HG02623 (cell line): ENCODE results near the gene PTPN14.

ENCODE experiments used
- ATAC-seq: cut with Tn5 transposase; IDR thresholded peaks from one replicate; pipeline ENCODE4 v1.9.1; 2021; ENCODE audit warnings: moderate library complexity; ENCODE audit not compliant: unreplicated experiment

PTPN14 gene

DNA sequence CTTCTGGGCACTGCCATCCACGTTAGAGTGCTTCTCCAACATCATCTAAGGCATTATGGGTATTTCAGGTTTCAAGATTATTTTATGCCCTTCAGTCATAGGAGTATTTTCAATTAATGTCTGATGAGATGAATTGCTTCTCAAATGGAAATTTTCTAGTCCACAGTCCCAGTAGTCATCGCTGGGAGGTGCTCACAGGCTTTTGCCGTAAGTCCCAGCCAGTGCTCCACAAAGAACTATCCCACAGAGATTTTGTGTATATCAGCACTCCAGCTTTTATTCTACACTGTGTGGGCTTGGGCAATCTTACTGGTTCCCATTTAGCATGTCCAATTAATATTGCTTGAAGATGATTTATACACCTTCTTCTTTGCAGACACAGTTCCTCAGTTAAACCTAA lies 209.5 kb downstream of the PTPN14 start:
- no peak for ATAC-seq

DNA sequence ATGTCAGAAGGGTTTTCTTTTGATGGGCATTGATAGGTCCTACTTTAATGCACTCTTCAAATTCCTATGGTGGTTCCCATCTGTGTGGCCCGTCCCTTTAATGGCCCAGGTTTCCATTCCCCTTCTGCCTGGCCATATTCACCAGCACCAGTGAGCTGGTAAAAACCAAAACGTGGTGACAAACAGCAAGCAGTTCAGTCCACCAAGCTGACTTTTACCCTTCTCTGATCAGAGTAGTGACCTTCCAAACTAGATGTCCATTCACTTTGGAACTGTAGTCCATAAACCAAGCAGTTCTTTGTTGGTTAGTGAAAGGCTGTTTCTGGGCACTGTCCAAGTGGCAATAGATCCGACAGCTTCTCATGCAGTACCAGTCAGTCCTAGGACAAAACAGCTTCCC lies 209.9 kb downstream of the PTPN14 start:
- ATAC-seq, result no peak

- ATAC-seq, result no peak
Measured at GRCh38 chr1:214338212-214338611, 213.2 kb downstream of the PTPN14 start.

GRCh38 chr1:214337511-214337910 lies 213.9 kb downstream of the PTPN14 start:
- ATAC-seq, result no peak

- no peak for ATAC-seq
Measured at GRCh38 chr1:214337015-214337414, 214.4 kb downstream of the PTPN14 start.

DNA sequence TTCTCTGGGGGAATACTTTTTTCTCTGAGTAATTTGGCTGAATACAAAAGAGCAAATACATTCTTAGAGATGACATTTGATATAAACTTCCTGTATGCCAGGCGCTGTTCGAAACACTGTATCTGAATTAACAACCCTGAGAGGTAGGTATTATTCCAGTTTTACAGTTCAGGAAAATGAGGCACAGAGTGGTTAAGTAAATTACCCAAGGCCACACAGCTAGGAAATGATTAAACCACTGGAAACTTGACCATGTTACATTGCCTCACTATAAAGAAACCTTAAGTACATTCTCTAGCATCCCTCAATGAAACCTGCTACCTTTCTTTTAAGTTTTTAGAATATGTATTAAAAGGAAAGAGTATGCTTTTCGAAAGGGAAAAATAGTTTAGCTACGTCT lies 215.8 kb downstream of the PTPN14 start:
- ATAC-seq, result no peak

DNA sequence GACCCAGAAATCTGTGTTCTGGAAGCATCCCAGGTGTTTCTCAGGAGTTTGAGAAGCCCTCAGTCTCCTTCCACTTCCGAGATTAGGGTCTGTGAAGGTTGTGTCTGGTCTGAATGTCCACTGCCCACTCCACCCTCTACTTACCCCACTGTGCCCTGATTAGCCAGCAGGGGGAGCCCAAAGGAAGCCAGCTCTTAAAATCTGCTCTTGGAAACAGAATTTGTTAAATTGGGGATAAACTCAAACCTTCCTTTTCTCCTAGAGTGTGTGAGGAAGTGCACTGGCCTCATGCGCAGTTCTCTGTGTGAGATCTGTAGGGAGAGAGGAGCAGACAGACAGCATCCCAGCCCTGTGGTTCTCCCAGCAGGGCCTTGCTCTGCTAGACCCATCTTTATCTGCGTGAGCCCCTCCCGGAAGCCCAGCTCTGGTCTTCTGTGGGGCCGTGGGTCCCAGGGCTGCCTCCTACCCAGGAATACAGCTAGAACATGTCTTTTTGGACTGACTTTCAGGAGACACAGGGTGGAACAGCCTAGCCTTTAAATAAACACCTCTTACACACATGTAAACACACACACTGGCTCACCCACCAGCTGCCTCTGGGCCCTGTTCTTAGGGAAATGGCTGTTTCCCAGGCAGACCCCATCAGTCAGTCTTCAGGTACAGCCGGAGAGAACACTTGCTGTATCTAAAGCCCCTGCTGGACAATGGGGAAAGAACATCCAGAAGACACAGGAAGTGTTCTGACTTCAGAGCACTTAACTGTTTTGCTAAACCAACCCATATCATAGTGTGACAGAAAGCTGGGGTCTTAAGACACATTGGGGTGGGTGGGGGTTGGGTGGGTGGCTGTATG lies 218.2 kb downstream of the PTPN14 start:
- ATAC-seq, result no peak

DNA sequence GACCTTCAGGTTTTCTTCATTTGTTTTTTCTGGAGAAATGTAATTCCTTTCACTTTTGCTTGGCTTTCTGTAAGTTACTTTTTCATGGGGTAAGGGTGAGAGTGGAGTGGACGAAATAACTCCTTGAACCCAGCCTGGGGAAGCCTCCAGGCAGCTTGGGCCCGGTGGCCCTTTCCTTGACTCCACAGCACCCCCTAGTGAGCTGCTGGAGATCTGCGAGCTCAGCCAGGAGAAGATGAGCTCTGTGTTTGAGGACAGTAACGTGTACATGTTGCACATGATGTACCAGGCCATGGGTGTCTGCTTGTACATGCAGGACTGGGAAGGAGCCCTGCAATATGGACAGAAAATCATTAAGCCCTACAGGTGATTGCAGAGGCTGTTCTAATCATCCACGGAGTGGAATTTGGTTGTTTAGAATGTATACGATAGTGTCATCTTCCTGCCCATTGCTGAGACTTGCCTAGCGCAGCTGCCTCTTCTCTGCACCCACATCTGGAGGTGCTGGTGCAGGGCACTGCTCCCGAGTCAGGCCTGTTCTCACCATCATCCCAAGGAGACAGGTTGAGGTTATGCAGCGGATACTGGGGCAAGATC lies 219.5 kb downstream of the PTPN14 start:
- no peak for ATAC-seq

DNA sequence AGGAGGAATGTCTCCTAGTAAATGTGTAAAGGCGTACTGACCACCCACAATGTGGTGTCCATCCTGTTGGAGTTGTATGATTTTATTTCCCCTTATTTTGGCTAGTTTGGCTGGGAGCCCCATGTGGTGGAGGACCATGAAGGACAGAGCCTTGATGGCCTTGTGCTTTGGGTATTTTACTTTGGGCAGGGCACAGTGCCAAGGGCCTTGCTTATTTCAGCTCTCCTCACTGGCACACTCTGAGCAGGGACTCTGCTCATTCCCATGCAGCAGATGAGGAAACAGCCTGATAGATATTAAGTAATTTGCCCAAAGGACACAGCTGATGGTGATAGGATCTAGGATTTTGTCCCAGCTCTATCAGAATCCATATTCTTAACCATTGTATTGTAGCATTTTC lies 220.2 kb downstream of the PTPN14 start:
- no peak for ATAC-seq

- ATAC-seq, result no peak
Measured at GRCh38 chr1:214330715-214331114, 220.7 kb downstream of the PTPN14 start.

- no peak for ATAC-seq
Measured at GRCh38 chr1:214330222-214330621, 221.2 kb downstream of the PTPN14 start.

- ATAC-seq, result no peak
Measured at GRCh38 chr1:214329470-214330220, 221.8 kb downstream of the PTPN14 start.

DNA sequence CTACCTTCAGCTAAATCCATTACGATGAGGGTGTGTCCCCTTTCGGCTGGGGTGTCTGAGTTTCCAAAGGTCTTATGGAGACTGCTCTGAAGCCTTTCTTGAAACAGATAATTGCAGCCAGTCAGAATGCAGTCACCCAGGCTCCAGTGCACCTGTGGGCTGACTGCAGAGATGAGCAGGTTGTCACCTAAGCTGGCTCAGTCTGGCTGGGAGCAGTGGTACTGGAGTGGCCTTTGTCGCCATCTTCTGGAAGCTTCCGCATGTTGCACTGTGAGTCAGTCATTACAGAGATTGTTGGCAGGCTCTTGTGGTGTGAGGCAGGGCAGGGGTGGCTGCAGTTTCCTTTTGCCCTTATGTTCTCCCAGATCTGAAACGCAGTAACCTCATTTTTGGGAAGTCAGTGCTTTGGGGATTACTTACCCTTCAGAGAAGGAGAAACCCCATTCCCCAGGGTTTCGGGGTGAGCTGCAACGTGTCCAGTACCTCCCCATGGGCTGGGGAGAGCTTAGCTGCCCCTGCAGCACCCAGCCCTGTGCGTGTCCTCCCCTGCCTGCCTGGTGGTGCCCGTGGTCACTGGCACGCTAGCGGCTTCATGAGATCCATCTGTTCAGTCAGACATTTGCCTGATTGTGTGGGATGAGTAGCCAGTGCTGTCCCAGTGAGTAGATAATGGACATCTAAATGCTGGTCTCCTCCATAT lies 222.5 kb downstream of the PTPN14 start:
- peak; percentile 90 for ATAC-seq

- no peak for ATAC-seq
Measured at GRCh38 chr1:214327514-214327913, 223.9 kb downstream of the PTPN14 start.

- peak; percentile 47 for ATAC-seq
Measured at GRCh38 chr1:214326406-214326805, 225.0 kb downstream of the PTPN14 start.

- ATAC-seq, result no peak
Measured at GRCh38 chr1:214324896-214325800, 226.3 kb downstream of the PTPN14 start.

DNA sequence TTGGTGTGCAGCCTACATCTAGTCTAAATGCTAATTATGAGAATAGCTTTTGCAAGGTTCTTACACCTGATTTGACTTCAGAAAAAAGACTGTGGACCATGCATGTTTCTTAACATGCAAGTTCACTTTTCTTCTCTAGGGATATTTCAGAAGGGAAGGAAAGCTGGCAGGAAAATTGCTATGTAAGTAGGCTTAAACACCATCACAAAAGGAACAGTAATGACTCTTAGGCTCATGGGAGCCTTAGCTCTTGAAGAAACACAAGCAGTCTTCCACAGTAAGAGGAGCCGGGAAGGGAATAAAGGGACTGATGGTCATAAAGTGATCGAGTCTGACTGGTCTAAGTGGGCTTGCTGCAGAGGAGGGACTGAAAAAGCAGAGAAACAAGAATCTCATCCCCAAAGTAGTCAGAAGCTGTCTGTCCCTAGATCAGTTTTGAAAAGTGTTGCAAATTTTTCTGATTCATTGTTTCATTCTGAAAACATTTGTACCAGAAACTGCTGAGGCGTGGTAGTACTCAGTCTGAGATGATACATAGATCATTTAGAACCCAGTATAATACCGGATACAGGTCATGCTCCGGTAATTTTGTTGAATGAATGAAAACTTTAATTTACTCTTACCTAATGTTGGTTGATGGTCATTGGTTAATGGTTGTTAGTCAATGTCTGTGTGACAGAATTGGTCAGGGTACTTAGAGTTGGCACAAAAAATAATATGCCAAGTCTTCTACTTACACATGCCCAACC lies 229.5 kb downstream of the PTPN14 start:
- peak; percentile 45 for ATAC-seq

DNA sequence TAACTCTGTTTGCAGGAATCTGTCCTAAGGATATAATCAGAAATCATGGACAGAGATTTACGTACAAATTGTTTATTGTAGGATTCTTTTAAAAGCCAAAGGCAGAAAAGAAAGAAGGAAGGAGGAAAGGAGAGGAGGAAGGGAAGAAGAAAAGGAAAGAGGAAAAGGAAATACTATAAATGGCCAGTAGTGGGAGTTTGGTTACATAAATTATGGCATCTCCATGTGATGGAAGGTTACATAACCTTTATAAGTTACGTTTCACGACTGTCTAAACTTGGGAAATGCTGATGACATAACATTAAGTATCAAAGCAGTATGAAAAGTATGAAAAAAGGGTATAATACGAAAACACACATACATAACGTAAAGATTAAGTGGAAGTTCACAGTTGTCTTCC lies 231.5 kb downstream of the PTPN14 start:
- no peak for ATAC-seq

- no peak for ATAC-seq
Measured at GRCh38 chr1:214318956-214319736, 232.3 kb downstream of the PTPN14 start.
